Measurements from ENCODE around the gene BRD4. TPM values are rescaled to one million over a fixed set of nuclear protein-coding genes. Genes with fewer than 3 reads are reported as not detected.

BRD4 gene
- total and polyA plus RNA-seq, 5 donors from 2014 or later = 6.6 to 168 (median 9.4) TPM

- no peak overlapping the region for H3K4me3 ChIP-seq (ENCODE audit: low read depth, low read length)
- peaks cover 22% of the 10 kb centered on the region for H3K27me3 ChIP-seq (ENCODE audit: control insufficient read depth, insufficient read depth, low read length)
- no peak for DNase-seq
- H3K27ac ChIP-seq (ENCODE audit: insufficient read depth, low read length, poor library complexity, severe bottlenecking) = no peak overlapping the region
- ATAC-seq (ENCODE audit: low read depth in 2 of 2) = no peak
- Mint-ChIP-seq H3K36me3 (no peaks in the 10 kb centered on the region), H3K27me3 (peaks cover 46% of the 10 kb centered on the region), H3K4me1 (peaks cover 0 to 31% (median 15%) of the 10 kb centered on the region in 4 donors), H3K27ac (no peak overlapping the region), H3K4me3 (peak overlapping the region in 1 of 4 donors; percentile 46), H3K9me3 (peaks cover 0 to 3% (median 0%) of the 10 kb centered on the region in 7 donors)
- H3K36me3 ChIP-seq (ENCODE audit: control insufficient read depth, insufficient read depth, low read length) = no peaks in the 10 kb centered on the region
- H3K9me3 ChIP-seq (ENCODE audit: control insufficient read depth in 2 of 2, low read length in 2 of 2) = no peaks in the 10 kb centered on the region
- peaks cover under 1% of the 10 kb centered on the region for H3K4me1 ChIP-seq (ENCODE audit: control insufficient read depth, insufficient read depth, low read length, poor library complexity, severe bottlenecking)
Measured at GRCh38 chr19:15194938-15195337, 137.4 kb downstream of the BRD4 start.

DNA sequence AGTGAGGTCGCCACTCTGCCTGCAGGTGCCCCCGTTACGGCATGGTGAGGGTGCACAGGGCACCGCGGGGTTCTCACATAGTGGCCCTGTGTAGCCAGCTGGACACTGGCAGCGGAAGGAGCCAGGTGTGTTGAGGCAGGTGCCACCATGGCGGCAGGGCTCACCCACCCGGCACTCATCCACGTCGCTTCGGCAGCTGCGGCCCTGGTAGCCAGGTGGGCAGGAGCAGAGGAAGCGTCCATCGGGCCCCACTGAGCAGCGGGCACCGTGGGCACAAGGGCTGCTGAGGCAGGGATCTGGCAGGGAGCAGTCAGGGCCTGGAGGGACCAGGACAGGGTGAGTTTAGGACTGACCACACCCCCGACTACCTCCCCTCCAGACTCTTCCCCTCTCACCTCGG, 140.4 kb downstream of the BRD4 start:
- Histone ChIP-seq H3K27ac (ENCODE audit: insufficient read depth, low read length, poor library complexity, severe bottlenecking) (no peak overlapping the region), H3K4me3 (ENCODE audit: low read depth, low read length) (no peak overlapping the region), H3K4me1 (ENCODE audit: control insufficient read depth, insufficient read depth, low read length, poor library complexity, severe bottlenecking) (no peaks in the 10 kb centered on the region), H3K36me3 (ENCODE audit: control insufficient read depth, insufficient read depth, low read length) (no peaks in the 10 kb centered on the region), H3K27me3 (ENCODE audit: control insufficient read depth, insufficient read depth, low read length) (peaks cover 6% of the 10 kb centered on the region), H3K9me3 (ENCODE audit: control insufficient read depth in 2 of 2, low read length in 2 of 2) (no peaks in the 10 kb centered on the region)
- H3K27me3 Mint-ChIP-seq = peaks cover 29% of the 10 kb centered on the region
- ATAC-seq (ENCODE audit: low read depth in 2 of 2) (no peak), DNase-seq (no peak)
- no peak overlapping the region for H3K4me3 Mint-ChIP-seq
- peaks cover 0 to 16% (median 8%) of the 10 kb centered on the region in 4 donors for H3K4me1 Mint-ChIP-seq
- H3K36me3 Mint-ChIP-seq = no peaks in the 10 kb centered on the region
- H3K27ac Mint-ChIP-seq = no peak overlapping the region
- no peaks in the 10 kb centered on the region for H3K9me3 Mint-ChIP-seq

DNA sequence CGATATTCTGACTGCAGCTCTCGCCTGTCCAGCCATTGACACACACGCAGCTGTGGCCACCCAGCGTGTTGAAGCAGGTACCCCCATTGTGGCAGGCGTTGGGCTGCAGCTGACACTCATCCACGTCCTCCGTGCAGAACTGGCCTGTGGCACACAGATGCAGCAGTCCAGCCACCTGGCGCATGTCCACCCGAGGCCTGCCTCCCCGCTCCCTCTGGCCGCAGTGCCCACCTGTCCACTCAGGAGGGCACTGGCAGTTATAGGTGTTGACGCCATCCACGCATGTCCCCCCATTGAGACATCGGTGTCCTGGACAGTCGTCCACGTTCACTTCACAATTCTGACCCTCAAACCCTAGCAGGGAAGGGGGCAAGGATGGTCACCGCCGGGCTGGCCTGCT, 140.8 kb downstream of the BRD4 start:
- no peaks in the 10 kb centered on the region for H3K9me3 ChIP-seq (ENCODE audit: control insufficient read depth in 2 of 2, low read length in 2 of 2)
- DNase-seq (no peak), ATAC-seq (ENCODE audit: low read depth in 2 of 2) (no peak)
- no peaks in the 10 kb centered on the region for H3K4me1 ChIP-seq (ENCODE audit: control insufficient read depth, insufficient read depth, low read length, poor library complexity, severe bottlenecking)
- H3K27me3 ChIP-seq (ENCODE audit: control insufficient read depth, insufficient read depth, low read length) = peaks cover 2% of the 10 kb centered on the region
- Mint-ChIP-seq H3K4me1 (peaks cover 0 to 13% (median 6%) of the 10 kb centered on the region in 4 donors), H3K27me3 (peaks cover 24% of the 10 kb centered on the region), H3K27ac (no peak overlapping the region), H3K9me3 (no peaks in the 10 kb centered on the region), H3K36me3 (no peaks in the 10 kb centered on the region), H3K4me3 (no peak overlapping the region)
- no peaks in the 10 kb centered on the region for H3K36me3 ChIP-seq (ENCODE audit: control insufficient read depth, insufficient read depth, low read length)
- H3K4me3 ChIP-seq (ENCODE audit: low read depth, low read length) = no peak overlapping the region
- no peak overlapping the region for H3K27ac ChIP-seq (ENCODE audit: insufficient read depth, low read length, poor library complexity, severe bottlenecking)

- Histone ChIP-seq H3K27ac (ENCODE audit: insufficient read depth, low read length, poor library complexity, severe bottlenecking) (no peak overlapping the region), H3K9me3 (ENCODE audit: control insufficient read depth in 2 of 2, low read length in 2 of 2) (no peaks in the 10 kb centered on the region), H3K36me3 (ENCODE audit: control insufficient read depth, insufficient read depth, low read length) (no peaks in the 10 kb centered on the region), H3K4me3 (ENCODE audit: low read depth, low read length) (no peak overlapping the region), H3K4me1 (ENCODE audit: control insufficient read depth, insufficient read depth, low read length, poor library complexity, severe bottlenecking) (no peaks in the 10 kb centered on the region), H3K27me3 (ENCODE audit: control insufficient read depth, insufficient read depth, low read length) (no peaks in the 10 kb centered on the region)
- DNase-seq = no peak
- H3K27me3 Mint-ChIP-seq = peaks cover 12% of the 10 kb centered on the region
- no peak for ATAC-seq (ENCODE audit: low read depth in 2 of 2)
- no peaks in the 10 kb centered on the region for H3K9me3 Mint-ChIP-seq
- no peak overlapping the region for H3K4me3 Mint-ChIP-seq
- no peaks in the 10 kb centered on the region for H3K36me3 Mint-ChIP-seq
- H3K4me1 Mint-ChIP-seq = no peaks in the 10 kb centered on the region
- peak overlapping the region in 1 of 3 donors; percentile 71 for H3K27ac Mint-ChIP-seq
Measured at GRCh38 chr19:15188851-15189250, 143.5 kb downstream of the BRD4 start.

DNA sequence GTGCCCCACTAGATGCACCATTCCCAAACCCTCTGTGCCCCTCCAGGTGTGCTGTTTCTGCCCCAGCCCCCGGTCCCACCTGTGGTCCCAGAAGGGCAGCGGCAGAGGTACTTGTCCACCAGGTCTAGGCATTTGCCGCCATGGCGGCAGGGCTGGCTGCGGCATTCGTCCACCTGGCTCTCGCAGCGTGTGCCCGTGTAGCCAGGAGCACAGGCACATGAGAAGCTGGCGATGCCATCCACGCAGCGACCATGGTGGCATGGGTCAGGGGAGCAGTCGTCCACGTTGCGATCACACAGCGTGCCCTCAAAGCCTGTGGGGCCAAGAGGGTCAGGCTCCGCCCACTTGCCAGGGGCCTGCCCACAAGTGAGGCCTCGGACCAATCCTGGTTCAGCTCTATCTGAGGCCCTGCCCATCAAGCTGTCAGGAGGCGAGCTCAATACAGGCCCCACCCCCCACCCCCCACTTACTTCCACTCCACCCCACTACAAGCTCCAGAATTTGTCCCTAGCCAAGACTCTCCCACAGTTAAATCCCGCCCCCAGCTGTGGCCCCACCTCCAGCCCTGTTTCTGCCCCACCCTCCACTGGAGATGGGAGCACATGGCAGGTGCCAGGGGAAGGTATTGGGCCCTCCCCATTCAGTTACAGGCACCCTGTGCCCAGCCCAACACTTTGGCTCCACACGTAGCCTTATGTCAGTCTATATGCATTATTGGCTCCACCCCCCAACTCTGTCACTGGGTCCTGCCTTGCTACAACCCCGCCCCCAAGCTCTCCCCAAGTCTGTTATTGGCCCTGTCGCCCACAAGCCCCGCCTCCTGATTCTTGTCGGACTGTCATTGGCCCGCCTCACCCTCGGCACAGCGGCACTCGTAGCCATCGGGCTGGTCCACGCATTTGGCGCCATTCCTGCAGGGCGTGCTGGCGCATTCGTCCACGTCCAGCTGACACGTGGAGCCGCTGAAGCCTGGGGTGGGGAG, 145.0 kb downstream of the BRD4 start:
- no peak overlapping the region for H3K4me3 Mint-ChIP-seq
- H3K27me3 ChIP-seq (ENCODE audit: control insufficient read depth, insufficient read depth, low read length) = no peaks in the 10 kb centered on the region
- DNase-seq = no peak
- H3K4me1 Mint-ChIP-seq = no peaks in the 10 kb centered on the region
- H3K27ac Mint-ChIP-seq = no peak overlapping the region
- H3K9me3 Mint-ChIP-seq = no peaks in the 10 kb centered on the region
- H3K36me3 ChIP-seq (ENCODE audit: control insufficient read depth, insufficient read depth, low read length) = no peaks in the 10 kb centered on the region
- H3K27ac ChIP-seq (ENCODE audit: insufficient read depth, low read length, poor library complexity, severe bottlenecking) = no peak overlapping the region
- ATAC-seq (ENCODE audit: low read depth in 2 of 2) = no peak
- peaks cover 9% of the 10 kb centered on the region for H3K27me3 Mint-ChIP-seq
- no peak overlapping the region for H3K4me3 ChIP-seq (ENCODE audit: low read depth, low read length)
- no peaks in the 10 kb centered on the region for H3K4me1 ChIP-seq (ENCODE audit: control insufficient read depth, insufficient read depth, low read length, poor library complexity, severe bottlenecking)
- no peaks in the 10 kb centered on the region for H3K36me3 Mint-ChIP-seq
- H3K9me3 ChIP-seq (ENCODE audit: control insufficient read depth in 2 of 2, low read length in 2 of 2) = no peaks in the 10 kb centered on the region

Other genes starting within 250 kb of the BRD4 start
- not detected for gene SYDE1, start 225.1 kb downstream of the BRD4 start, total RNA-seq
- not detected for gene SYDE1, start 225.1 kb downstream of the BRD4 start, polyA plus RNA-seq
- gene NOTCH3, start 131.5 kb downstream of the BRD4 start, total RNA-seq = not detected
- gene NOTCH3, start 131.5 kb downstream of the BRD4 start, polyA plus RNA-seq = not detected
- 0.22 TPM for gene EPHX3, start 100.1 kb downstream of the BRD4 start, total RNA-seq
- gene EPHX3, start 100.1 kb downstream of the BRD4 start, polyA plus RNA-seq = not detected
- 79.1 TPM for gene AKAP8, start 47.2 kb upstream of the BRD4 start, total RNA-seq
- 10 to 100 TPM; 11.3 to 15.6 (median 13.6) TPM for gene AKAP8, start 47.2 kb upstream of the BRD4 start, polyA plus RNA-seq
- gene AKAP8L, start 86.4 kb upstream of the BRD4 start, total RNA-seq = 142 TPM
- gene AKAP8L, start 86.4 kb upstream of the BRD4 start, polyA plus RNA-seq = 10 to 100 TPM; 30.0 to 41.3 (median 35.9) TPM
- gene WIZ, start 117.4 kb upstream of the BRD4 start, total RNA-seq = 17.6 TPM
- gene WIZ, start 117.4 kb upstream of the BRD4 start, polyA plus RNA-seq = 1 to 10 TPM in 2 of 4 donors, under 1 TPM in 2; 0.25 to 1.5 (median 0.71) TPM
- gene RASAL3, start 132.0 kb upstream of the BRD4 start, total RNA-seq = 122 TPM
- gene RASAL3, start 132.0 kb upstream of the BRD4 start, polyA plus RNA-seq = 10 to 100 TPM; 25.3 to 64.3 (median 35.6) TPM
- gene PGLYRP2, start 147.0 kb upstream of the BRD4 start, total RNA-seq = not detected
- gene PGLYRP2, start 147.0 kb upstream of the BRD4 start, polyA plus RNA-seq = under 1 TPM in 2 of 4 donors, not detected in 2; 0.10 to 0.12 TPM
- not detected for gene CYP4F22, start 176.0 kb upstream of the BRD4 start, total RNA-seq
- gene CYP4F22, start 176.0 kb upstream of the BRD4 start, polyA plus RNA-seq = under 1 TPM in 3 of 4 donors, not detected in 1; 0.06 to 0.54 (median 0.21) TPM

Measured in CD4-positive, CD25-positive, alpha-beta regulatory T cell (primary cell).